SK-N-SH (cell line): Measurements from ENCODE around the gene OSBP2. TPM values are rescaled to one million over a fixed set of nuclear protein-coding genes. Genes with fewer than 3 reads are reported as not detected.

Source experiments
- CTCF ChIA-PET: fragments of 300-600, 350-600 bp; formaldehyde crosslinking; extraction: SDS; loops from one replicate; lab custom pipeline; 2021; lab: Yijun Ruan, JAX
- POLR2A ChIA-PET: fragments of 350-600 bp; sonication (Branson Sonifier 250); formaldehyde crosslinking; extraction: SDS; loops from one replicate; lab custom pipeline; 2020; ENCODE audit warnings: antibody characterized with exemption, inconsistent platforms; lab: Yijun Ruan, JAX
- DNase-seq: peaks from one replicate; pipeline ENCODE4 v3.0.0; 2012
- H2AFZ ChIP-seq: fragments of 200-600 bp; sonication (generic); 2 replicates; pipeline ENCODE4 v1.8.1; 2016; ENCODE audit warnings: antibody characterized with exemption, mild to moderate bottlenecking, low read depth
- H3F3A ChIP-seq: fragments of 200-600 bp; sonication (generic); replicated peaks from 2 replicates; pipeline ENCODE3; 2016; ENCODE audit warnings: antibody characterized with exemption, mild to moderate bottlenecking; ENCODE audit not compliant: insufficient read depth
- H3K27ac ChIP-seq, 2 experiments: fragments of 200-500 bp in 1 of 2; fragments of 200-600 bp in 1 of 2; sonication (Bioruptor generic) in 1 of 2; sonication (generic), shearing (Covaris generic) in 1 of 2; 2 replicates each; pipeline versions ENCODE4 v1.5.1 to v1.6.1; 2014 to 2016; ENCODE audit warnings: low read depth in 2 of 2, inconsistent platforms in 1 of 2, low read length in 1 of 2, mild to moderate bottlenecking in 1 of 2, mixed read lengths in 1 of 2
- H3K27me3 ChIP-seq: fragments of 200-600 bp; sonication (generic), shearing (Covaris generic); 2 replicates; pipeline ENCODE4 v1.6.1; 2016; ENCODE audit warnings: mixed run types; ENCODE audit not compliant: insufficient read depth
- H3K36me3 ChIP-seq, 2 experiments: fragments of 200-500 bp in 1 of 2; fragments of 200-600 bp in 1 of 2; sonication (Bioruptor generic) in 1 of 2; sonication (generic) in 1 of 2; replicated peaks in 1 of 2; 2 replicates each; pipeline versions ENCODE3 to v1.5.1; 2014 to 2016; ENCODE audit warnings: low read length in 1 of 2, mild to moderate bottlenecking in 1 of 2; ENCODE audit not compliant: insufficient read depth in 2 of 2, control insufficient read depth in 1 of 2
- H3K4me1 ChIP-seq, 2 experiments: fragments of 200-500 bp in 1 of 2; fragments of 200-600 bp in 1 of 2; sonication (Bioruptor generic) in 1 of 2; sonication (generic), shearing (Covaris generic) in 1 of 2; 2 replicates each; pipeline versions ENCODE4 v1.5.1 to v1.6.1; 2014 to 2016; ENCODE audit warnings: low read depth in 1 of 2, low read length in 1 of 2, mixed run types in 1 of 2; ENCODE audit not compliant: insufficient read depth in 2 of 2, control insufficient read depth in 1 of 2
- H3K4me2 ChIP-seq: fragments of 200-600 bp; sonication (generic), shearing (Covaris generic); 2 replicates; pipeline ENCODE4 v1.6.1; 2017; ENCODE audit warnings: mixed run types
- H3K4me3 ChIP-seq, 2 experiments: fragments of 200-500 bp in 1 of 2; fragments of 200-600 bp in 1 of 2; sonication (Bioruptor generic) in 1 of 2; sonication (generic), shearing (Covaris generic) in 1 of 2; 2 replicates each; pipeline versions ENCODE4 v1.5.1 to v1.8.1; 2014 to 2016; ENCODE audit warnings: low read depth in 2 of 2, inconsistent platforms in 1 of 2, low read length in 1 of 2, mild to moderate bottlenecking in 1 of 2, mixed read lengths in 1 of 2, moderate library complexity in 1 of 2
- H3K79me2 ChIP-seq: fragments of 200-600 bp; sonication (generic); 2 replicates; pipeline ENCODE4 v1.8.1; 2017; ENCODE audit warnings: mild to moderate bottlenecking; ENCODE audit not compliant: insufficient read depth
- H3K9ac ChIP-seq: fragments of 200-600 bp; sonication (generic); 2 replicates; pipeline ENCODE4 v1.6.1; 2017; ENCODE audit warnings: mixed run types
- H3K9me2 ChIP-seq: fragments of 200-600 bp; sonication (generic); 2 replicates; pipeline ENCODE4 v1.6.1; 2017; ENCODE audit warnings: mixed run types
- H3K9me3 ChIP-seq: fragments of 200-600 bp; sonication (generic); 2 replicates; pipeline ENCODE4 v1.6.1; 2017; ENCODE audit warnings: mixed run types, mild to moderate bottlenecking, moderate library complexity
- H4K20me1 ChIP-seq: fragments of 200-600 bp; sonication (generic); 2 replicates; pipeline ENCODE4 v1.6.1; 2017; ENCODE audit warnings: mild to moderate bottlenecking, mixed run types; ENCODE audit not compliant: insufficient read depth
- ELF1 ChIP-seq: IDR thresholded peaks from 2 replicates; pipeline ENCODE4 v1.4.0; 2012
- EP300 ChIP-seq, 2 experiments: IDR thresholded peaks; 2 replicates each; pipeline versions ENCODE4 v1.4.0 to v1.6.1; 2012; ENCODE audit warnings: borderline replicate concordance in 1 of 2, low read depth in 1 of 2, low read length in 1 of 2
- FOXJ3 ChIP-seq: sonication (generic); formaldehyde crosslinking; IDR thresholded peaks from 2 replicates; pipeline ENCODE4 v1.5.1; 2020; ENCODE audit warnings: mild to moderate bottlenecking, missing genetic modification reagents
- GABPA ChIP-seq: IDR thresholded peaks from 2 replicates; pipeline ENCODE4 v1.4.0; 2012; ENCODE audit warnings: low read depth, mild to moderate bottlenecking
- JUND ChIP-seq: IDR thresholded peaks from 2 replicates; pipeline ENCODE4 v1.4.0; 2012
- MAX ChIP-seq: IDR thresholded peaks from 2 replicates; pipeline ENCODE4 v1.4.0; 2012; ENCODE audit warnings: low read depth
- MXI1 ChIP-seq: IDR thresholded peaks from 2 replicates; pipeline ENCODE4 v1.6.1; 2012; ENCODE audit warnings: mild to moderate bottlenecking, low read depth, low read length, improper control_type of control experiment
- NFIC ChIP-seq: IDR thresholded peaks from 2 replicates; pipeline ENCODE4 v1.4.0; 2012; ENCODE audit warnings: borderline replicate concordance
- RAD21 ChIP-seq: IDR thresholded peaks from 2 replicates; pipeline ENCODE4 v1.6.1; 2012; ENCODE audit warnings: mild to moderate bottlenecking, low read length
- REST ChIP-seq: IDR thresholded peaks from 2 replicates; pipeline ENCODE4 v1.6.1; 2012; ENCODE audit warnings: mild to moderate bottlenecking, low read depth, low read length, moderate library complexity
- RFX5 ChIP-seq: IDR thresholded peaks from 2 replicates; pipeline ENCODE4 v1.6.1; 2012; ENCODE audit warnings: mild to moderate bottlenecking, improper control_type of control experiment, low read length
- RXRA ChIP-seq: IDR thresholded peaks from 2 replicates; pipeline ENCODE4 v1.4.0; 2012; ENCODE audit warnings: low read depth, mild to moderate bottlenecking, borderline replicate concordance
- SIN3A ChIP-seq: IDR thresholded peaks from 2 replicates; pipeline ENCODE4 v1.6.1; 2012; ENCODE audit warnings: low read depth, mild to moderate bottlenecking, low read length, moderate library complexity, borderline replicate concordance
- TEAD4 ChIP-seq: IDR thresholded peaks from 2 replicates; pipeline ENCODE4 v1.4.0; 2012; ENCODE audit warnings: mild to moderate bottlenecking, borderline replicate concordance; ENCODE audit not compliant: insufficient read depth
- WGBS: methylation state at CpG from one replicate; pipeline ENCODE4 v1.1.6; 2017; ENCODE audit warnings: low lambda C conversion rate; 5-methylcytosine and 5-hydroxymethylcytosine counted together
- polyA plus RNA-seq, 3 experiments: library from polyadenylated mRNA; depleted of rRNA; stranded (reverse); fragments of >200 nt; gene quantifications; 2 replicates each; pipeline ENCODE4 v1.2.3, GENCODE V29; 2012
- TF ChIP-seq, protein P1 (sequence below): fragments of 200-600 bp; sonication (generic); IDR thresholded peaks from 2 replicates; pipeline ENCODE4 v1.6.1; 2017; ENCODE audit warnings: antibody characterized with exemption, mild to moderate bottlenecking, moderate library complexity
- TF ChIP-seq, protein P2 (sequence below): IDR thresholded peaks from 2 replicates; pipeline ENCODE4 v1.4.0; 2012; ENCODE audit warnings: low read depth, borderline replicate concordance
- TF ChIP-seq, protein P3 (sequence below): IDR thresholded peaks from 2 replicates; pipeline ENCODE4; 2012
- TF ChIP-seq, protein P4 (sequence below): fragments of 150-350 bp; IDR thresholded peaks from 2 replicates; pipeline ENCODE4 v1.6.1; 2017; ENCODE audit warnings: antibody characterized with exemption, low read length, low read depth, borderline replicate concordance

OSBP2 gene
- polyA plus RNA-seq, 1 of the 3 experiments (the other 2 are of a cell fraction): 3.1 TPM

GRCh38 chr22:30941363-30941740, 246.7 kb downstream of the OSBP2 start:
- Histone ChIP-seq H3K4me3 (no peak overlapping the region), H3F3A (no peaks in the 10 kb centered on the region), H3K4me1 (no peaks in the 10 kb centered on the region; a peak in 1 of 4 replicates), H3K27ac (no peak overlapping the region), H2AFZ (no peak overlapping the region), H3K9ac (no peak overlapping the region), H3K36me3 (peaks cover 37 to 93% of the 10 kb centered on the region in 2 experiments), H3K79me2 (no peaks in the 10 kb centered on the region), H3K9me3 (no peaks in the 10 kb centered on the region), H3K9me2 (no peaks in the 10 kb centered on the region), H4K20me1 (no peaks in the 10 kb centered on the region), H3K27me3 (no peaks in the 10 kb centered on the region), H3K4me2 (no peak overlapping the region)
- 96% methylated on average over 9 of the region's 11 CpGs for WGBS
- POLR2A ChIA-PET: no interaction called here
- CTCF ChIA-PET: interaction anchor here (0.7 kb wide), 1 partner anchor 21 kb away, joined by 3 read pairs; no protein-coding TSS in a partner anchor
- no peak for DNase-seq
- TF ChIP-seq TEAD4 (no peak), SIN3A (no peak), RAD21 (no peak), FOXJ3 (no peak), MXI1 (no peak), RFX5 (no peak), NFIC (no peak), MAX (no peak), REST (no peak), GABPA (no peak), EP300 (IDR thresholded peaks at IDR 0.05; ENCODE audit: borderline replicate concordance in 1 of 2, low read depth in 1 of 2, low read length in 1 of 2) (no peak), ELF1 (no peak), JUND (no peak), RXRA (no peak)
- TF ChIP-seq, protein P1, sequence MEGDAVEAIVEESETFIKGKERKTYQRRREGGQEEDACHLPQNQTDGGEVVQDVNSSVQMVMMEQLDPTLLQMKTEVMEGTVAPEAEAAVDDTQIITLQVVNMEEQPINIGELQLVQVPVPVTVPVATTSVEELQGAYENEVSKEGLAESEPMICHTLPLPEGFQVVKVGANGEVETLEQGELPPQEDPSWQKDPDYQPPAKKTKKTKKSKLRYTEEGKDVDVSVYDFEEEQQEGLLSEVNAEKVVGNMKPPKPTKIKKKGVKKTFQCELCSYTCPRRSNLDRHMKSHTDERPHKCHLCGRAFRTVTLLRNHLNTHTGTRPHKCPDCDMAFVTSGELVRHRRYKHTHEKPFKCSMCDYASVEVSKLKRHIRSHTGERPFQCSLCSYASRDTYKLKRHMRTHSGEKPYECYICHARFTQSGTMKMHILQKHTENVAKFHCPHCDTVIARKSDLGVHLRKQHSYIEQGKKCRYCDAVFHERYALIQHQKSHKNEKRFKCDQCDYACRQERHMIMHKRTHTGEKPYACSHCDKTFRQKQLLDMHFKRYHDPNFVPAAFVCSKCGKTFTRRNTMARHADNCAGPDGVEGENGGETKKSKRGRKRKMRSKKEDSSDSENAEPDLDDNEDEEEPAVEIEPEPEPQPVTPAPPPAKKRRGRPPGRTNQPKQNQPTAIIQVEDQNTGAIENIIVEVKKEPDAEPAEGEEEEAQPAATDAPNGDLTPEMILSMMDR: no peak
- TF ChIP-seq, protein P2, sequence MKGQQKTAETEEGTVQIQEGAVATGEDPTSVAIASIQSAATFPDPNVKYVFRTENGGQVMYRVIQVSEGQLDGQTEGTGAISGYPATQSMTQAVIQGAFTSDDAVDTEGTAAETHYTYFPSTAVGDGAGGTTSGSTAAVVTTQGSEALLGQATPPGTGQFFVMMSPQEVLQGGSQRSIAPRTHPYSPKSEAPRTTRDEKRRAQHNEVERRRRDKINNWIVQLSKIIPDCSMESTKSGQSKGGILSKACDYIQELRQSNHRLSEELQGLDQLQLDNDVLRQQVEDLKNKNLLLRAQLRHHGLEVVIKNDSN: no peak
- TF ChIP-seq, protein P3, sequence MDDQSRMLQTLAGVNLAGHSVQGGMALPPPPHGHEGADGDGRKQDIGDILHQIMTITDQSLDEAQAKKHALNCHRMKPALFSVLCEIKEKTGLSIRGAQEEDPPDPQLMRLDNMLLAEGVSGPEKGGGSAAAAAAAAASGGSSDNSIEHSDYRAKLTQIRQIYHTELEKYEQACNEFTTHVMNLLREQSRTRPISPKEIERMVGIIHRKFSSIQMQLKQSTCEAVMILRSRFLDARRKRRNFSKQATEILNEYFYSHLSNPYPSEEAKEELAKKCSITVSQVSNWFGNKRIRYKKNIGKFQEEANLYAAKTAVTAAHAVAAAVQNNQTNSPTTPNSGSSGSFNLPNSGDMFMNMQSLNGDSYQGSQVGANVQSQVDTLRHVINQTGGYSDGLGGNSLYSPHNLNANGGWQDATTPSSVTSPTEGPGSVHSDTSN: no peak
- TF ChIP-seq, protein P4, sequence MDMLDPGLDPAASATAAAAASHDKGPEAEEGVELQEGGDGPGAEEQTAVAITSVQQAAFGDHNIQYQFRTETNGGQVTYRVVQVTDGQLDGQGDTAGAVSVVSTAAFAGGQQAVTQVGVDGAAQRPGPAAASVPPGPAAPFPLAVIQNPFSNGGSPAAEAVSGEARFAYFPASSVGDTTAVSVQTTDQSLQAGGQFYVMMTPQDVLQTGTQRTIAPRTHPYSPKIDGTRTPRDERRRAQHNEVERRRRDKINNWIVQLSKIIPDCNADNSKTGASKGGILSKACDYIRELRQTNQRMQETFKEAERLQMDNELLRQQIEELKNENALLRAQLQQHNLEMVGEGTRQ: no peak
